Inflammatory macrophage (primary cell): Measurements from ENCODE around the gene TTLL6.
"Not testable (repeated sequence)": the region's sequence is repeated elsewhere in the genome, so short reads cannot be mapped to it uniquely, and the experiment has no call there.

Source experiments
- DNase-seq, 2 donors: peaks; one replicate each; pipeline ENCODE4 v3.0.0-alpha.2; 2020 to 2022
- total RNA-seq, 18 experiments: gene quantifications; one replicate each; lab custom pipeline; 2026; ENCODE audit warnings: mixed read lengths in 6 of 18, inconsistent platforms in 2 of 18; lab: John Stamatoyannopoulos, UW

Gene TTLL6
- 0 to 0.15 (median 0) reads per million in 18 experiments for total RNA-seq

- DNase-seq = no peak
These were observed at the start of gene TTLL6 for GRCh38 chr17:48816774-48817590. TSS of gene TTLL6 (minus strand) at chr17:48817229. CDS start at chr17:48817072, 157 bp downstream.

- DNase-seq = no peak
These were observed 43.4 kb upstream of the TTLL6 start for GRCh38 chr17:48860456-48860855.

GRCh38 chr17:48860034-48860433, 43.0 kb upstream of the TTLL6 start:
- DNase-seq = no peak

GRCh38 chr17:48856122-48856821, 39.2 kb upstream of the TTLL6 start:
- DNase-seq = no peak

- DNase-seq = no peak
These were observed 37.9 kb upstream of the TTLL6 start for GRCh38 chr17:48854774-48855476.

GRCh38 chr17:48850792-48851323, 33.8 kb upstream of the TTLL6 start:
- no peak for DNase-seq

GRCh38 chr17:48843187-48843900, 26.3 kb upstream of the TTLL6 start:
- no peak for DNase-seq

- no peak for DNase-seq
These were observed 25.7 kb upstream of the TTLL6 start for GRCh38 chr17:48842746-48843145.

GRCh38 chr17:48841395-48841831, 24.4 kb upstream of the TTLL6 start:
- DNase-seq = peak; percentile 78 to 89

- DNase-seq = no peak
These were observed 23.4 kb upstream of the TTLL6 start for GRCh38 chr17:48840441-48840840.

GRCh38 chr17:48837458-48837857, 20.4 kb upstream of the TTLL6 start:
- peak; percentile 22 to 54 for DNase-seq

- no peak for DNase-seq
These were observed 18.9 kb upstream of the TTLL6 start for GRCh38 chr17:48835971-48836370.

GRCh38 chr17:48834973-48835372, 17.9 kb upstream of the TTLL6 start:
- DNase-seq = no peak

GRCh38 chr17:48831549-48831883, 14.5 kb upstream of the TTLL6 start:
- DNase-seq = no peak

- peak; percentile 95 to 98 for DNase-seq
These were observed 14.0 kb upstream of the TTLL6 start, which contains the start of gene CALCOCO2 for GRCh38 chr17:48830840-48831548. TSS of gene CALCOCO2 (plus strand) at chr17:48831035. CDS start at chr17:48841708, 10,673 bp downstream.

- DNase-seq = peak in 1 of 2 donors; percentile 26
These were observed 8.7 kb upstream of the TTLL6 start for GRCh38 chr17:48825446-48826381.

- not testable (repeated sequence) for DNase-seq
These were observed 3.9 kb upstream of the TTLL6 start for GRCh38 chr17:48820936-48821335.

- no peak for DNase-seq
These were observed 2.4 kb upstream of the TTLL6 start for GRCh38 chr17:48819466-48819865.

GRCh38 chr17:48818361-48818841, 1.4 kb upstream of the TTLL6 start:
- DNase-seq = no peak

- DNase-seq = no peak
These were observed 623 bp downstream of the TTLL6 start for GRCh38 chr17:48816438-48816773.
